PFSK-1 (cell line): ENCODE results near the gene LHX4.

Experiments used
- FOXP2 ChIP-seq: optimal IDR thresholded peaks from 2 replicates; pipeline ENCODE3; 2011; ENCODE audit warnings: borderline replicate concordance, control low read depth, inconsistent platforms; ENCODE audit not compliant: insufficient read depth; ENCODE audit errors: extremely low read length, extremely low read depth
- POLR2AphosphoS5 ChIP-seq: IDR thresholded peaks from 2 replicates; pipeline ENCODE4 v1.6.1; 2012; ENCODE audit warnings: low read depth, mild to moderate bottlenecking, control low read depth, low read length, moderate library complexity
- REST ChIP-seq, 2 experiments: IDR thresholded peaks; 2 replicates each; pipeline versions ENCODE4 v1.6.1 to v1.8.0; 2011 to 2012; ENCODE audit warnings: low read depth in 2 of 2, low read length in 2 of 2, control low read depth in 1 of 2, inconsistent platforms in 1 of 2, mild to moderate bottlenecking in 1 of 2, moderate library complexity in 1 of 2; ENCODE audit not compliant: insufficient read depth in 1 of 2
- SIN3A ChIP-seq: IDR thresholded peaks from 2 replicates; pipeline ENCODE4 v1.6.1; 2012; ENCODE audit warnings: mild to moderate bottlenecking, low read length, moderate library complexity, borderline replicate concordance; ENCODE audit not compliant: insufficient read depth
- TAF1 ChIP-seq: IDR thresholded peaks from 2 replicates; pipeline ENCODE4 v1.6.1; 2012; ENCODE audit warnings: low read length, control low read depth, borderline replicate concordance; ENCODE audit not compliant: insufficient read depth

LHX4 gene

GRCh38 chr1:180259431-180260338 is 29.6 kb downstream of the LHX4 start:
- no peak for TF ChIP-seq SIN3A
- TF ChIP-seq REST (IDR thresholded peaks at IDR 0.05; ENCODE audit: insufficient read depth in 1 of 2, low read depth in 2 of 2, low read length in 2 of 2) = no peak
- TF ChIP-seq TAF1 = no peak
- no peak for TF ChIP-seq POLR2AphosphoS5
- TF ChIP-seq FOXP2 = no peak

- no peak for TF ChIP-seq FOXP2
These were observed 30.5 kb downstream of the LHX4 start for GRCh38 chr1:180260541-180260940.

GRCh38 chr1:180261030-180261429 is 31.0 kb downstream of the LHX4 start:
- TF ChIP-seq SIN3A = no peak

- TF ChIP-seq SIN3A (no peak), FOXP2 (no peak)
These were observed 31.6 kb downstream of the LHX4 start for GRCh38 chr1:180261524-180262155.

GRCh38 chr1:180262628-180263488 is 32.8 kb downstream of the LHX4 start:
- TF ChIP-seq FOXP2 (no peak), SIN3A (no peak), REST (IDR thresholded peaks at IDR 0.05; ENCODE audit: insufficient read depth in 1 of 2, low read depth in 2 of 2, low read length in 2 of 2) (no peak), POLR2AphosphoS5 (no peak), TAF1 (no peak)

- TF ChIP-seq FOXP2 (no peak), POLR2AphosphoS5 (no peak), SIN3A (no peak), TAF1 (no peak), REST (IDR thresholded peaks at IDR 0.05; ENCODE audit: insufficient read depth in 1 of 2, low read depth in 2 of 2, low read length in 2 of 2) (no peak)
These were observed 34.5 kb downstream of the LHX4 start for GRCh38 chr1:180264595-180264994.
